PC-9 (cell line): ENCODE results near the gene GPR25. TPM values are rescaled to one million over a fixed set of nuclear protein-coding genes. Genes with fewer than 3 reads are reported as not detected.
"Not testable (repeated sequence)": the region's sequence is repeated elsewhere in the genome, so short reads cannot be mapped to it uniquely, and the experiment has no call there.

Experiments used
- BruUV-seq: library from RNA; stranded (reverse); fragments of 400-500 nt; replicated peaks from 2 replicates; lab custom pipeline; 2021; lab: Mats Ljungman, UMichigan
- CTCF ChIA-PET: fragments of 300-600 bp; sonication (Branson Sonifier 250); formaldehyde crosslinking; loops from one replicate; lab custom pipeline; 2022; ENCODE audit warnings: antibody characterized with exemption; lab: Charles Lee
- POLR2A ChIA-PET: fragments of 300-600 bp; sonication (Branson Sonifier 250); formaldehyde crosslinking; loops from one replicate; lab custom pipeline; 2022; ENCODE audit warnings: antibody characterized with exemption; ENCODE audit not compliant: unreplicated experiment; lab: Charles Lee
- DNase-seq, 2 experiments: peaks; one replicate each; pipeline versions ENCODE4 v3.0.0 to v3.0.0-alpha.2; 2015 to 2022; ENCODE audit warnings: mixed read lengths in 1 of 2
- H2AFZ ChIP-seq: fragments of 200-600 bp; sonication (generic); 2 replicates; pipeline ENCODE4 v1.8.1; 2017; ENCODE audit warnings: antibody characterized with exemption
- H3F3A ChIP-seq: fragments of 200-600 bp; sonication (generic); 2 replicates; pipeline ENCODE4 v1.8.1; 2017; ENCODE audit warnings: antibody characterized with exemption, mild to moderate bottlenecking, low read depth; ENCODE audit not compliant: insufficient read depth
- H3K27ac ChIP-seq: fragments of 200-600 bp; sonication (generic); 2 replicates; pipeline ENCODE4 v1.6.1; 2016; ENCODE audit warnings: mixed run types
- H3K27me3 ChIP-seq: fragments of 200-600 bp; sonication (generic); 2 replicates; pipeline ENCODE4 v1.6.1; 2016; ENCODE audit warnings: low read depth, mixed run types; ENCODE audit not compliant: insufficient read depth
- H3K36me3 ChIP-seq: fragments of 200-600 bp; sonication (generic); 2 replicates; pipeline ENCODE4 v1.6.1; 2016; ENCODE audit warnings: low read depth, mixed run types
- H3K4me1 ChIP-seq: fragments of 200-600 bp; sonication (generic); replicated peaks from 2 replicates; pipeline ENCODE4 v1.6.1; 2016; ENCODE audit warnings: mixed run types; ENCODE audit not compliant: insufficient read depth
- H3K4me2 ChIP-seq: fragments of 200-600 bp; sonication (generic); 2 replicates; pipeline ENCODE4 v1.6.1; 2017; ENCODE audit warnings: mixed run types
- H3K4me3 ChIP-seq: fragments of 200-600 bp; sonication (generic); 2 replicates; pipeline ENCODE4 v1.6.1; 2016; ENCODE audit warnings: mixed run types
- H3K79me2 ChIP-seq: fragments of 200-600 bp; sonication (generic); 2 replicates; pipeline ENCODE4 v1.6.1; 2017; ENCODE audit warnings: low read depth, mixed run types
- H3K9me2 ChIP-seq: fragments of 200-600 bp; sonication (generic); 2 replicates; pipeline ENCODE4 v1.8.1; 2017; ENCODE audit warnings: mild to moderate bottlenecking; ENCODE audit not compliant: insufficient read depth
- H3K9me3 ChIP-seq: fragments of 200-600 bp; sonication (generic); 2 replicates; pipeline ENCODE4 v1.8.1; 2016; ENCODE audit warnings: low read depth; ENCODE audit not compliant: insufficient read depth
- H4K20me1 ChIP-seq: fragments of 200-600 bp; sonication (generic); 2 replicates; pipeline ENCODE4 v1.8.1; 2017; ENCODE audit not compliant: insufficient read depth
- CTCF ChIP-seq: fragments of 200-600 bp; sonication (generic); conservative IDR thresholded peaks from 2 replicates; pipeline ENCODE4 v1.6.1; 2017; ENCODE audit warnings: mixed run types, antibody characterized with exemption, mild to moderate bottlenecking, moderate library complexity
- EZH2 ChIP-seq: fragments of 200-600 bp; sonication (generic); IDR thresholded peaks from 2 replicates; pipeline ENCODE4 v1.8.0; 2017; ENCODE audit warnings: antibody characterized with exemption, low read depth
- intact Hi-C: fragments of 100-400 bp; cut with micrococcal nuclease; formaldehyde crosslinking; loops from one replicate; pipeline ENCODE4 v1.10.0; 2022; ENCODE audit not compliant: unreplicated experiment
- total RNA-seq: library from RNA; stranded (reverse); gene quantifications from 2 replicates; pipeline ENCODE4 v1.2.3, GENCODE V29; 2021

Gene GPR25
- total RNA-seq, 1 experiment from 2014 or later: not detected

GRCh38 chr1:200909071-200909470 lies 36.3 kb downstream of the GPR25 start:
- H3K4me1 ChIP-seq: peaks cover 22% of the 10 kb centered on the region; the same call in 1 of the 2 replicates
- ChIA-PET CTCF (no interaction called here), POLR2A (no interaction called here)
- no peaks in the 10 kb centered on the region for H3K9me2 ChIP-seq
- BruUV-seq: no TSS peak
- peaks cover 6% of the 10 kb centered on the region; the same call in 1 of the 2 replicates for H3F3A ChIP-seq
- no peak overlapping the region for H3K4me3 ChIP-seq
- H3K36me3 ChIP-seq: peaks cover 10% of the 10 kb centered on the region
- no peak for TF ChIP-seq CTCF
- intact Hi-C loops: no loop called here
- H3K27ac ChIP-seq: no peak overlapping the region
- no peak overlapping the region for H3K4me2 ChIP-seq
- no peaks in the 10 kb centered on the region for H3K9me3 ChIP-seq
- H2AFZ ChIP-seq: no peak overlapping the region
- no peaks in the 10 kb centered on the region for H3K79me2 ChIP-seq
- DNase-seq: no peak
- no peaks in the 10 kb centered on the region for H3K27me3 ChIP-seq
- no peaks in the 10 kb centered on the region for H4K20me1 ChIP-seq

- H3K4me1 ChIP-seq: peaks cover 22% of the 10 kb centered on the region; the same call in 1 of the 2 replicates
- no peak overlapping the region for H3K4me2 ChIP-seq
- H3K27ac ChIP-seq: no peak overlapping the region
- no TSS peak for BruUV-seq
- no peak overlapping the region for H2AFZ ChIP-seq
- H3K9me3 ChIP-seq: no peaks in the 10 kb centered on the region
- no peaks in the 10 kb centered on the region for H4K20me1 ChIP-seq
- no peak overlapping the region for H3K4me3 ChIP-seq
- no peaks in the 10 kb centered on the region for H3K9me2 ChIP-seq
- CTCF ChIA-PET: no interaction called here
- peaks cover 7% of the 10 kb centered on the region; the same call in 1 of the 2 replicates for H3K36me3 ChIP-seq
- no peak for DNase-seq
- H3F3A ChIP-seq: peaks cover 3% of the 10 kb centered on the region; the same call in 1 of the 2 replicates
- no peak for TF ChIP-seq CTCF
- no peak for TF ChIP-seq EZH2
- no peaks in the 10 kb centered on the region for H3K27me3 ChIP-seq
- POLR2A ChIA-PET: no interaction called here
- intact Hi-C loops: no loop called here
- H3K79me2 ChIP-seq: no peaks in the 10 kb centered on the region
Observed at GRCh38 chr1:200909757-200910239, 37.0 kb downstream of the GPR25 start.

- Histone ChIP-seq H3F3A (no peaks in the 10 kb centered on the region), H3K27me3 (no peaks in the 10 kb centered on the region), H3K27ac (no peak overlapping the region), H3K4me1 (peaks cover 13% of the 10 kb centered on the region; the same call in 1 of the 2 replicates), H3K4me2 (no peak overlapping the region), H3K9me3 (no peaks in the 10 kb centered on the region), H3K36me3 (peaks cover 7% of the 10 kb centered on the region; the same call in 1 of the 2 replicates), H3K4me3 (no peak overlapping the region), H4K20me1 (no peaks in the 10 kb centered on the region), H3K9me2 (no peaks in the 10 kb centered on the region), H2AFZ (no peak overlapping the region), H3K79me2 (no peaks in the 10 kb centered on the region)
- no peak for DNase-seq
- BruUV-seq: no TSS peak
- CTCF ChIA-PET: no interaction called here
- POLR2A ChIA-PET: interaction anchor here (0.6 to 0.8 kb wide), 2 partner anchors 15 to 574 kb away, joined by 3 to 6 read pairs; no protein-coding TSS in a partner anchor
- TF ChIP-seq EZH2: no peak
- no peak for TF ChIP-seq CTCF
- intact Hi-C loops: no loop called here
Observed at GRCh38 chr1:200911361-200911760, 38.6 kb downstream of the GPR25 start.

- H3K9me2 ChIP-seq, H3K27me3 ChIP-seq, CTCF ChIA-PET, H3K4me3 ChIP-seq, H3K9me3 ChIP-seq, H3F3A ChIP-seq, DNase-seq, H3K79me2 ChIP-seq, intact Hi-C loops, BruUV-seq, H2AFZ ChIP-seq, H3K36me3 ChIP-seq, H3K4me2 ChIP-seq, H4K20me1 ChIP-seq, H3K27ac ChIP-seq: not testable (repeated sequence)
- H3K4me1 ChIP-seq: peaks cover 13% of the 10 kb centered on the region; the same call in 1 of the 2 replicates
- POLR2A ChIA-PET: interaction anchor here (0.6 kb wide), 1 partner anchor 15 kb away, joined by 3 read pairs; no protein-coding TSS in a partner anchor
Observed at GRCh38 chr1:200911936-200912335, 39.2 kb downstream of the GPR25 start.
